Stimulated activated naive CD8-positive, alpha-beta T cell treated with anti-CD3 and anti-CD28 coated beads, Interleukin-15, amount 100 ng/mL, for 72 hours (primary cell): ENCODE data around the gene PPP3CB.

ENCODE experiments used
- ATAC-seq: fragments of 150-1000 bp; cut with Tn5 transposase; 2 replicates; pipeline ENCODE4 v1.10.0; 2021; ENCODE audit warnings: mild to moderate bottlenecking, moderate library complexity
- DNase-seq, 2 donors: peaks; one replicate each; pipeline ENCODE4 v3.0.0; 2021 to 2022
- H3K27ac Mint-ChIP-seq, 2 donors: one replicate each; pipeline ENCODE4 v1.8.0; 2022; ENCODE audit warnings: mild to moderate bottlenecking in 2 of 2, mixed read lengths in 2 of 2, moderate library complexity in 2 of 2
- H3K27me3 Mint-ChIP-seq: one replicate; pipeline ENCODE4 v1.8.0; 2022; ENCODE audit warnings: mixed read lengths
- H3K4me1 Mint-ChIP-seq: one replicate; pipeline ENCODE4 v1.8.0; 2022; ENCODE audit warnings: mild to moderate bottlenecking, mixed read lengths
- H3K4me3 Mint-ChIP-seq, 2 donors: one replicate each; pipeline ENCODE4 v1.8.0; 2022; ENCODE audit warnings: mild to moderate bottlenecking in 2 of 2, mixed read lengths in 2 of 2, moderate library complexity in 1 of 2
- H3K9me3 Mint-ChIP-seq, 2 donors: one replicate each; pipeline ENCODE4 v1.8.0; 2022; ENCODE audit warnings: mixed read lengths in 2 of 2

PPP3CB gene

DNA sequence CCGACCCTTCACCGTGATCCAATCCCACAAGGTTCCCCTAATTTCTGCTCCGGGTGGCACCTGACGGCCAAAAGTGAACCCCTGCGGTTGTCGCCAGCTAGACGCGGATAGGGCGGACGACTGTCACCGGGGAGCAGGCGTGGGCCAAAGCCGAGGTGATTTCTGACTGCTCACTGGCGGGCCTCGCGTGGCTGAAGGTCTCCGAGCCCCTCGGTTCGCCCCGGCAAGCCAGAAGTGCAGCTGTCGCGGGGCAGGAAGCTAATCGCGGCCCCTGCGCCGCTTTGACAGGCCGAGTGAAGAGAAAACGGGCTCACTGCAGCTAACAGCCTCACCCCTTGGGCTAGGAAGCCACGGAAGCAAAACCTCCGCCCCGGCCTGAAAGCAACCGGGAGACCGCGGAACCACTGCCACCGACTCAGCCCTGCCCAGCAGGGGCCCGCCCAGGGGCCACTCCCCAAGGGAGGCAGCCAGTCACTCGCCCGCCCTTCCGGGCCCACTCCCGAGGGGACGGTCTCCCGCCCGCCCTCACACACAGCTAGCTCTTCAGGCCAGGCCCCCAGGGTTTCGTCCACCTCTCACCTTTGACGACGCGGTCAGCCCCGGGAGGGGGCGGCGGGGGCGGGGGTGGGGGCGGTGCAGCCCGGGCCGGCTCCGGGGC lies 469 bp downstream of the PPP3CB start:
- Mint-ChIP-seq H3K4me1 (peaks cover 43% of the 10 kb centered on the region), H3K27ac (peak overlapping the region; percentile 92 to 93), H3K4me3 (peak overlapping the region; percentile 92 to 96), H3K9me3 (no peaks in the 10 kb centered on the region), H3K27me3 (no peaks in the 10 kb centered on the region)
- ATAC-seq (peak; percentile 93), DNase-seq (peak; percentile 87 to 91)

DNA sequence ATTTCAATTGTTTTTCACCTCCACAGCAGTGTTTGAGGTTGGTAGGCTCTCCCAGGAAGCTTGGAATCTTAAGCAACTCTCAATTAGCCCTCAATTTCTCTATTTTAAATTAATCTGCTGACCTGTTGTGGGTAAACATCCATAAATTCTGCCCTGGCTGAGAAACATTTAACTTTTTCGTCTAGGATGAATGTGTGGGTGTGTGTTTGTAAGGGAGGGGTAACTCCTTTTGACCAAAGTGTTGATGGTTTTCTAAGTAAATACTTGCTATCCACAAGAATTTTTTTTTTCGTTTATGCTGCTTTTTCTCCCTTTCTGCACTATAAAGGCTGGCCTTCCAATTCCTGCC lies 973 bp downstream of the PPP3CB start:
- H3K27ac Mint-ChIP-seq, result peak overlapping the region; percentile 92 to 93
- no peaks in the 10 kb centered on the region for H3K27me3 Mint-ChIP-seq
- ATAC-seq (no peak), DNase-seq (no peak)
- peak overlapping the region; percentile 92 to 96 for H3K4me3 Mint-ChIP-seq
- no peaks in the 10 kb centered on the region for H3K9me3 Mint-ChIP-seq
- peaks cover 48% of the 10 kb centered on the region for H3K4me1 Mint-ChIP-seq

DNA sequence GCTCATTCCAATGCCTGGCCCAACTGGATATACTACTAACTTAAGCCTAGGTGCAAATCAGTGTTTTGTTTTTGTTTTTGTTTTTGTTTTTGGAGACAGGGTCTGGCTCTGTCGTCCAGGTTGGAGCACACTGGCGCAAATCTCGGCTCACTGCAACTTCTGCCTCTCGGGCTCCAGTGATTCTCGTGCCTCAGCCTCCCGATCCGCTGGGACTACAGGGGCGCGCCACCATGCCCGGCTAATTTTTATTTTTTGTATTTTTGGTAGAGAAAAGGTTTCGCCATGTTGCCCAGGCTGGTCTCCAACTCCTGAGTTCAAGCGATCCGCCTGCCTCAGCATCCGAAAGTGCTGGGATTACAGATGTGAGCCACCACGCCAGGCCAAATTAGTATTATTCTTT lies 1.6 kb downstream of the PPP3CB start:
- Mint-ChIP-seq H3K4me3 (peak overlapping the region; percentile 11 to 77), H3K9me3 (no peaks in the 10 kb centered on the region), H3K27ac (no peak overlapping the region), H3K27me3 (no peaks in the 10 kb centered on the region), H3K4me1 (peaks cover 49% of the 10 kb centered on the region)
- ATAC-seq, result no peak
- DNase-seq, result no peak

DNA sequence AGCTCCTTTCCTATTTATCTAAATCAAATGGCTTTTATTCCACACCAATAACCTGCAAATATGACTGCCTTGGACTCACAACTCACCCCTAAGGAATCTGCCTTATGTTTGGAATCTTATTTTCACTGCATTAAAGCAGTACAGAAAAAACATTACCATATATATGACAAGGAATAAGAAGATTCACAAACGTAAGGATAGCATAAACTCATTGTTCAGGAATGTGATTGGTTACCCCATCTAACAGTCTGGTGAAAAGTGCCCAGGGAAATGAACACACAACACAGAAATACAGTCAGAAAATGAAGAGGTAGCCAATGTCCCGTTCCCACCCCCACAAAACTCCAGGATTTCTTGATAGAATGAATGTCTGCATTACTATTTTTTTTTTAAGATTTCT lies 2.0 kb downstream of the PPP3CB start:
- Mint-ChIP-seq H3K4me1 (peaks cover 49% of the 10 kb centered on the region), H3K27ac (no peak overlapping the region), H3K4me3 (peak overlapping the region; percentile 59 to 77)

DNA sequence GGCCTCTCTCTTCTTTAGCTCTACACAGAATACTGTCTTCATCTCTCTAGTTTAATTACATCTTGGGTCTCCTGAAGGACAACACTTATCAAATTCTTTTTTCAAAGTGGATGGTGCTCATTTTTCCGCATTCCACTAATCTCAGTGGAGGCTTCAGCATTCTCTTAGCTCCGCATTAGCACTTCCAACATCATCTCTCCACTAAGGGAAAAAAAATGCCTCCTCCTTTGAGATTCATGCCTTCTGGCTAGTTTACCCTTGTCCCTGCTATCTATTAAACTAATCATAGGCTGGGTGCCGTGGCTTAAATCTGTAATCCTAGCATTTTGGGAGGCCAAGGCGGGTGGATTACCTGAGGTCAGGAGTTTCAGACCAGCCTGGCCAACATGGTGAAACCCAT lies 9.2 kb downstream of the PPP3CB start:
- ATAC-seq, result no peak
- DNase-seq, result no peak
- H3K27me3 Mint-ChIP-seq, result no peaks in the 10 kb centered on the region
- H3K9me3 Mint-ChIP-seq, result no peaks in the 10 kb centered on the region
- H3K4me1 Mint-ChIP-seq, result peaks cover 6% of the 10 kb centered on the region
- no peak overlapping the region for H3K4me3 Mint-ChIP-seq
- no peak overlapping the region for H3K27ac Mint-ChIP-seq

More for the DNA sequence above, 2.0 kb downstream of the PPP3CB start:
- no peaks in the 10 kb centered on the region for H3K9me3 Mint-ChIP-seq
- no peaks in the 10 kb centered on the region for H3K27me3 Mint-ChIP-seq
- ATAC-seq, result no peak
- no peak for DNase-seq

DNA sequence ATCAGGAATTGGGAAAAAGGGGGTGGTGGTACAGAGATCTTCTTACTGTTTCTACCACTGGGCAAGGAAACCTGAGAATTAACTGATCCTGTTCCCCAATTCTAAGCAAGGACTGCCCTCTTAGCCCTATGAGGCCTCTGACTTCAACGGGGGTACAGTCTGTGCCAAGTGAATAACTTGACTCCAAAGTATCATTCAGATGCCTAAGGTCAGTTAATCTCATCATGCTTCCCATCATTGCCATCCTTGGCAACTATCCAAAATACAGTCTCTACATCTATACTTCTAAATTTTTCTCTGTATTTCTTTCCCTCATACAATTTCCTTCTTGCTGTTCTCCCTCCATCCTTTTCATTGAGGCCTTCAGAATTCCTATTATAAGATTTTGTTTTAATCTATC lies 10.5 kb downstream of the PPP3CB start:
- no peaks in the 10 kb centered on the region for H3K27me3 Mint-ChIP-seq

DNA sequence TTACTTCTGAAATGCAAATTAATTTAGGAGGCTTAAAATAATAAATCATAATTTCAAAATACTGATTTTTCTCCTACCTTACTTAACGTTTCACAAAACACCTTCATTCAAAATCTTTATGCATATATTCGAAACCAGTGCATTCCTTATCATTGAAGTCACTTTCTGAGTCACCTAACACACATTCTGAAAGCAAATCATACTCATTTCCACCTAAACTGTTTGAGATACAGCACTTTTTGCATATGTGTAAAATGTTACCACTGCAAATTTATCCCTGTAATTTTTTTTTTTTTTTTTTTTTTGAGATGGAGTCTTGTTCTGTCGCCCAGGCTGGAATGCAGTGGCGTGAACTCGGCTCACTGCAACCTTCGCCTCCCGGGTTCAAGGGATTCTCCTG lies 15.7 kb downstream of the PPP3CB start:
- H3K4me1 Mint-ChIP-seq, result peaks cover 9% of the 10 kb centered on the region
- no peak for DNase-seq
- no peak overlapping the region for H3K4me3 Mint-ChIP-seq
- peak; percentile 72 for ATAC-seq
- H3K9me3 Mint-ChIP-seq, result no peaks in the 10 kb centered on the region
- no peak overlapping the region for H3K27ac Mint-ChIP-seq
- no peaks in the 10 kb centered on the region for H3K27me3 Mint-ChIP-seq

More for the DNA sequence above, 10.5 kb downstream of the PPP3CB start:
- no peak for ATAC-seq
- Mint-ChIP-seq H3K4me3 (no peak overlapping the region), H3K9me3 (no peaks in the 10 kb centered on the region), H3K27ac (no peak overlapping the region), H3K4me1 (peaks cover 10% of the 10 kb centered on the region)
- DNase-seq, result no peak

DNA sequence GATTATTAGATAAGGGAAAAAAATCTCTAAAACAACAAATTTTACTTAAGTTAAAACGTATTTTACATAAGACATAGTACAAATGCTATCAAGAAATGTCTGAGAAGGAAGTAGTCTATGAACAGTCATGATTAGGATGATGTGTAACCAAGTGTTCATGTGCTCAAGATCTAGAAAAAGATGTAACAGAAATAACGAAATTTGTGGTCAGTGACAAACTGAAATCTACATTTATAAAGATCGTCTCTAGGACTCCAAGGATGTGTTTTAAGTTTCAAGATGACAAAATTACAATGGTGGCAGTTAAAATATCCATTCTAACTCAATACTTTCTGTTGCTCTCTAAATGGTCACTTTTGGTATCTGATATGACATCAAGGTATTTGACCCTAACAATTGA lies 17.2 kb downstream of the PPP3CB start:
- no peak overlapping the region for H3K4me3 Mint-ChIP-seq
- no peaks in the 10 kb centered on the region for H3K27me3 Mint-ChIP-seq
- H3K4me1 Mint-ChIP-seq, result peaks cover 9% of the 10 kb centered on the region
- no peak overlapping the region for H3K27ac Mint-ChIP-seq
- H3K9me3 Mint-ChIP-seq, result no peaks in the 10 kb centered on the region
- DNase-seq, result no peak
- peak; percentile 39 for ATAC-seq

DNA sequence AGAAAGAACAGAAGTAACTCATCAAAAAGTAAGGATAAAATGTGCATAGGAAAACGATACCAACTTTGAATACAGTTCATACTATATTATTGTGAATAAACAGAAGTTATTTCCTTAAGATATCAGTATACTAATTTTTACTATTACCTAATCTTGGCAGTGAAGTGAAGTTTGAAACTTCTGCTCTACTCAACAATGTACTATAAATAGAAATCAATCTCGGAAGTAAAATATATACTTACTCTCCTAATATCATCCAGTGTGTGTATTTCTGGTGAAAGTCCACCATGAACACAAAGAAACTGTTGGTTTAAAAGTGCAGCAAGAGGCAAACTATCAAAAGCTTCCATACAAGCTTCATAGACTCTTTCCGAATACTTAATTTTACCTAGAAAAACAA lies 24.6 kb downstream of the PPP3CB start:
- no peak overlapping the region for H3K4me3 Mint-ChIP-seq

DNA sequence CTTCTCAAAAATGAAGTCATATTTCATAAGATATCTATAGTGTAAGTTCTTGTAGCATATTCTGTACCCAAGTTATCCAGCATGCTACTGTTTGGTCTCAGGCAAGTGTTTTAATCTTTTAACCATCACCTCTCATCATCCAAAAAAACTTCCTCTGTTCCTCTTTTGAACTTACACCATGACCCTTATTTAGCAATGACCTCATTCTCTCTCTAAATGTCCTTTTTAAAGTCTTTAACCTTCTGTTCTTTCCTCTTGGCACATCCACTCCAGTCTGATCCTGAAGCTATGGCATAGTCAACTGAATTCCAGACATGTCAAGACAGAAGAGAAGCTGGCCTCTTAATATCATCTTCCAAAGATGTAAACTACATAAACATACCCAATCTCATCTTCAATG lies 26.2 kb downstream of the PPP3CB start:
- no peaks in the 10 kb centered on the region for H3K27me3 Mint-ChIP-seq
- no peak overlapping the region for H3K4me3 Mint-ChIP-seq
- H3K27ac Mint-ChIP-seq, result no peak overlapping the region
- DNase-seq (no peak), ATAC-seq (no peak)
- no peaks in the 10 kb centered on the region for H3K4me1 Mint-ChIP-seq
- H3K9me3 Mint-ChIP-seq, result no peaks in the 10 kb centered on the region

More for the DNA sequence above, 24.6 kb downstream of the PPP3CB start:
- ATAC-seq (no peak), DNase-seq (no peak)
- Mint-ChIP-seq H3K4me1 (no peaks in the 10 kb centered on the region), H3K9me3 (no peaks in the 10 kb centered on the region), H3K27ac (no peak overlapping the region), H3K27me3 (no peaks in the 10 kb centered on the region)

DNA sequence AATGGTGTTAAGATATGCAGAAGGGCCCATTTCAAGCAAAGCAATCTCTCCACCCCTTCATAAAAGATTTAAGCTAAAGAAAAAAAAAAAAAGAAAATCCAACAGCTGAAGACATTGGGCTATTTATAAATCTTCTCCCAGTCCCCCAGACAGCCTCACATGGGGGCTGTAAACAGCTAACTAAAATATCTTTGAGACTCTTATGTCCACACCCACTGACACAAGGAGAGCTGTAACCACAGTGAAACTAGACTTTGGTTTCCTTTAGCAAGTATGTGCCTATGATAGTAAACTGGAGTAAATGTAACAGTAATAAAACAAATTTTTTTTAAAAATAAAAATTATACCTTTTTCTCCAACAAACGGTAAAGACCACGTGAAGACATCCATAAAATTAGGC lies 28.6 kb downstream of the PPP3CB start:
- no peak for ATAC-seq
- no peaks in the 10 kb centered on the region for H3K4me1 Mint-ChIP-seq
- no peak for DNase-seq
- no peaks in the 10 kb centered on the region for H3K27me3 Mint-ChIP-seq
- H3K9me3 Mint-ChIP-seq, result no peaks in the 10 kb centered on the region
- H3K27ac Mint-ChIP-seq, result no peak overlapping the region
- H3K4me3 Mint-ChIP-seq, result no peak overlapping the region

DNA sequence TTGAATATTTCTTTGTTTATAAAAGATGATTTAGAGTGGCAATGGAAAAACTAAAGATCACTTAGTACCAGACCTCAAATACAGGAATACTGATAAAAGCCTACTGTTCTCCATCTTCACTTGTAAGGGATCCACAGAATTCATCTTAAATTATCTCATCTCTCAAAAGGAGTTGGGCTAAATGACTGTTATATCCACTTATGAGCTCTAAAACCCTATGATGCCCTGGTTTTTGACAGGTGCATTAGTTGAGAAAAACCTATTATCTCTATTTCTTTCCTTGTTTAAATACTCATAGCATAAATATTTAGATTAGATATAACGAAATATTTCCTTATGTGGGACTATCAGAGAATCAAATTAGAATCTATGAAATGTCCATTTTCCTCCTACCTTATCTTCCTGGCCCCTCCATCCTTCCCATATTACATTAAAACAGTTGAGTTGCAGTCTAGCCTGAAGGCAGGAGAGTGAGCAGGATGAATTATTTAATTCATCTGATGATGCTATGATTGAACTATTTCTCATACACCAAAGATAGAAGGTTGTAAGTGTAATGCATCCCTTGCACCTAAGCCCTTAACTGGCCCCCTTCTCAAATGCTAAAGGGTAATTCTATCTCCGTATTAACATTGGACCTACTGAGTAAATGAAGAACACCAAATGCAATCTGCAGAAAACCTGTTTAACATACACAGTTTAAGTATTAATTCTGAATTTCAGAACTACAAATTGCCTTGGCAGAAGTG lies 29.7 kb downstream of the PPP3CB start:
- Mint-ChIP-seq H3K9me3 (no peaks in the 10 kb centered on the region), H3K27ac (no peak overlapping the region), H3K4me3 (no peak overlapping the region), H3K4me1 (no peaks in the 10 kb centered on the region), H3K27me3 (no peaks in the 10 kb centered on the region)
- DNase-seq (no peak), ATAC-seq (no peak)

DNA sequence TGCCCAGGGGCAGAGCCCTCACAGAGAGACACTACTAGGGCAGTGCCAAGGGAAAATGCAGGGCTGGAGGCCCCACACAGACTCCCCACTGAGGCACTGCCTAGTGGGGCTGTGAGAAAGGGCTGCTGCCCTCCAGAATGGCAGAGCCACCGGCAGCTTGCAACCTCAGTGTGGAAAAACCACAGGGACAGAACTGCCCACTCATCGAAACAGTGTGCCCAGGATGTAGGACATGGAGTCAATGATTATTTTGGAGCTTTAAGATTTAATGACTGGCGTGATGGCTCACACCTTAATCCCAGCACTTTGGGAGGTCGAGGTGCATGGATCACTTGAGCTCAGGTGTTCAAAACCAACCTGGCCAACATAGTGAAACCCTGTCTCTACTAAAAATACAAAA lies 34.9 kb downstream of the PPP3CB start:
- H3K4me1 Mint-ChIP-seq, result no peaks in the 10 kb centered on the region

DNA sequence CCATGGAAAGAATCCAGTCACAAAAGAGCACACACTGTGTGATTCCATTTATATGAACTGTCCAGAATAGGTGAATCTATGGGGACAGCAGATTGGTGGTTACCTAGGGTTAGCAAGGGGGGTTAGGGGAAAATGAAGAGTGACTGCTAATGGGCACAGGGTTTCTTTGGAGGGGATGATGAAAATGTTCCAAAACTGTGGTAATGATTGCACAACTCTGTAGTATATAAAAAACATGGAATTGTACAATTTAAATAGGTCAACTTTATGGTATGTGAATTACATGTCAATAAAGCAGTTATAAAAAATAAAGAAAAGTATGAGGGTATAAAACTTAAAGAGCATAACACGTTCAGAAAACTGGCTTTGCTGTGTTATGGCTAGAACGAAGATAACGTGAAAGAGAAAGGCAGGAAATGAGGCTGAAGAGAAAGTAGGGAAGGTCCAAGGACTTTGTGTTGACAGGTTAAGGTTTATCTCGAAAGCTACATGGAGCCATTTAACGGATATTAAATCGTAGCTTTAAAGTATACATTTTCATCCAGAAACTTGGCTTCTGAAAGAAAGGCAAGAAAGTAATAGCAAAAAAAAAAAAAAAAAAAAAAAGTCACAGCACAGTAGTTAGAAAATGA lies 36.0 kb downstream of the PPP3CB start:
- DNase-seq, result no peak

More for the DNA sequence above, 34.9 kb downstream of the PPP3CB start:
- no peaks in the 10 kb centered on the region for H3K9me3 Mint-ChIP-seq
- DNase-seq, result no peak
- H3K4me3 Mint-ChIP-seq, result no peak overlapping the region
- no peaks in the 10 kb centered on the region for H3K27me3 Mint-ChIP-seq
- ATAC-seq, result no peak
- H3K27ac Mint-ChIP-seq, result peak overlapping the region in 1 of 2 donors; percentile 4

DNA sequence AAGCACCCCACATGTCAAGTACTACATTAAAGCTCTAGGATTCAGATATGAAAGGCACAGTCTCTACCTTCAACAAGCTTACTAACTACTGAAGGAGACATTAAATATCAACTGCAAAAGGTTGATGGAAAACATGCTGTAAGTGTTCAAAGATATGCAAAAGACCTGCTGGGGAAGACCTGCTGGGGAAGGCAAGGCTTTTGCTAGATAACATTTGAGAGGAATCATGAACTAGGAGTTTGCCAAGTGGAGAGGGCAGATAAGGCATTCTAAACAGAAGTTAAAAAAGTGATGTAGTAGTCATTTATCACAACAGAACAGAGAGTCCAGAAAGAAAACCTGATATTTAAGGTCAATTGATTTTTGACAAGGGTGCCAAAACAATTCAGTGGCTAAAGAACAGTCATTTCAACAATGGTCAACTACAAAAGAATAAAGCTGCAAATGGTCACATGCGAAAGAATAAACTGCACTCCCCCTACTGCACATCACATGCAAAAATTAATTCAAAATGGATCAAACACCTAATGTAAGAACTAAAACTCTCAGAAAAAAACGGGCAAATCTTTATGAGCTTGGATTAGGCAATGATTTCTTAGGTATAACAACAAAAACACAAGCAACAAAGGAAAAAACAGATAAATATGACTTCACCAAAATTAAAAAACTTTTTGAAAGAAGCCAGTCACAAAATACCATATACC lies 39.5 kb downstream of the PPP3CB start:
- Mint-ChIP-seq H3K27me3 (no peaks in the 10 kb centered on the region), H3K4me3 (no peak overlapping the region), H3K4me1 (no peaks in the 10 kb centered on the region), H3K27ac (no peak overlapping the region), H3K9me3 (no peaks in the 10 kb centered on the region)
- DNase-seq (no peak), ATAC-seq (no peak)

More for the DNA sequence above, 36.0 kb downstream of the PPP3CB start:
- no peak overlapping the region for H3K4me3 Mint-ChIP-seq
- no peaks in the 10 kb centered on the region for H3K27me3 Mint-ChIP-seq
- H3K27ac Mint-ChIP-seq, result peak overlapping the region in 1 of 2 donors; percentile 34
- H3K9me3 Mint-ChIP-seq, result no peaks in the 10 kb centered on the region
- H3K4me1 Mint-ChIP-seq, result no peaks in the 10 kb centered on the region
- no peak for ATAC-seq

DNA sequence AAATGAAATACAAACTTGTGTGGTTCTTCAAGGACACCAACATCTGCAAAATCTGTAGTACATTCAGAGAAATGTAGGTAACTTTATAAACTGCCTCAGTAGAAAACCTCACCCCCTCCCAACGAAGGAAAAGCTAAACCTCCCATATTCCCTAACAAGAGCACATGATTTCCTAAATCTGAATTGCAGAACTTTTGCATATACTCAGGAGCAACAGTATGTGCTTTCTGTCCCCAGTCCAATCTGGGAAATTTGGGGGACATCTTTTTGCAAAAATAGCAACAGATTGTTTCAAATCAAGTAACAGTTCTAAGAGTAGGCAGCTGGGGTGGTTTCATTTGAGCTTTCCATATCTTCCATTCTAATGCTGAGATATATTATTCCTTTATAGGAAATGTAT lies 46.7 kb downstream of the PPP3CB start:
- H3K27me3 Mint-ChIP-seq, result no peaks in the 10 kb centered on the region
- H3K9me3 Mint-ChIP-seq, result no peaks in the 10 kb centered on the region
- ATAC-seq, result no peak
- no peak for DNase-seq
- H3K4me1 Mint-ChIP-seq, result no peaks in the 10 kb centered on the region
- no peak overlapping the region for H3K4me3 Mint-ChIP-seq
- H3K27ac Mint-ChIP-seq, result peak overlapping the region in 1 of 2 donors; percentile 68
